Cortex of kidney (tissue), 1 donor: ENCODE measurements around the gene RNF212B.

ENCODE experiments used
- DNase-seq: peaks from one replicate; lab custom pipeline; 2025; lab: John Stamatoyannopoulos, UW

The RNF212B gene

DNA sequence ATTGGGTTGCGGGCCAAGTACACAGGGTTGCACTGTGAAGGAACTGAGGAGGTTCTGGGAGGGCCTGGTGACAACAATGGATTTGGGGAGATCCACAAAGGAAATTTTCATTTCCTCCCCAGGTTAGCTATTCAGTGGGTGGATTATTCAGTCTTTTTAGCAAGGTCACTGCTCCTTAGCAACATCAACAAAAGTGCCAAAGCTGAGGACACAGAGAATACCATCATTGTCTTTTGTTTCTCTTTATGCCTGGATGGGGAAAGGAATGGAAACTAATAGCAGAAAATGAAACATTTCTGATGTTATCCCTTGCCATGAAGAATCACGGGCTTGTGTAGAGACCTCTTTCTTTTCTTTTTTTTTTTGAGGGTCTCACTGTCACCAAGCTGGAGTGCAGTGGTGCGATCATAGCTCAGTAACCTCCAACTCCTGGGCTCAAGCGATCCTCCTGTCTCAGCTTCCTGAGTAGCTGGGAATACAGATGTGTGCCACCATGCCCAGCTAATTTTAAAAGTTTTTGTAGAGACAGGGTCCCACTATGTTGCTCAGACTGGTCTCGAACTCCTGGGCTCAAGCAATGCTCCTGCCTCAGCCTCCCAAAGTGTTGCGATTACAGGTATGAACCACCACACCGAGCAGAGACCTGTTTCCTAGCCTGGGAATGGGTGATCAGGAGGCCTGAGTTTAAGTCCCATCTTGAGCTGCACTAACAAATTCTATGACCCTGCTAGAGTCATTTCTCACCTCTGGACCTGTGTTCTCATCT, 58.5 kb downstream of the RNF212B start:
- no peak for DNase-seq

DNA sequence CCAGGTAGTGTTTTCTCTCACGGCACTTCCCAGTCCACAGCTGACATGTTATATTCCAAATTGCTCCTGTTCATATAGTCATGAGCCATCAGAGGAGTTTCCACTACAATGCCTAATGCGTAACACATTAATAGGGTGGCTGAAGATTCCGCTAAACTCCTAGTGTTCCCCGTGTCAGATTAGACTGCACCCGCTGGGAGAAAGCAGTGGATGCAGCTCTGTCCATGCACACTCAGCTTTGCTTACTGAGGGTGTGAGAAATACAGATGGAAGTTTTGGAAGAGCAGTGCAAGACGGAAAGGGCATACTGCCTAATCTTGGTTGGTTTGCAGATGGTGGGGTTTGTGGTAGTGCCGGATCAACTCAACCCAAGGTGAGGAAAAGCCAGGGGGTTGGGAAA, 59.4 kb downstream of the RNF212B start:
- no peak for DNase-seq

DNA sequence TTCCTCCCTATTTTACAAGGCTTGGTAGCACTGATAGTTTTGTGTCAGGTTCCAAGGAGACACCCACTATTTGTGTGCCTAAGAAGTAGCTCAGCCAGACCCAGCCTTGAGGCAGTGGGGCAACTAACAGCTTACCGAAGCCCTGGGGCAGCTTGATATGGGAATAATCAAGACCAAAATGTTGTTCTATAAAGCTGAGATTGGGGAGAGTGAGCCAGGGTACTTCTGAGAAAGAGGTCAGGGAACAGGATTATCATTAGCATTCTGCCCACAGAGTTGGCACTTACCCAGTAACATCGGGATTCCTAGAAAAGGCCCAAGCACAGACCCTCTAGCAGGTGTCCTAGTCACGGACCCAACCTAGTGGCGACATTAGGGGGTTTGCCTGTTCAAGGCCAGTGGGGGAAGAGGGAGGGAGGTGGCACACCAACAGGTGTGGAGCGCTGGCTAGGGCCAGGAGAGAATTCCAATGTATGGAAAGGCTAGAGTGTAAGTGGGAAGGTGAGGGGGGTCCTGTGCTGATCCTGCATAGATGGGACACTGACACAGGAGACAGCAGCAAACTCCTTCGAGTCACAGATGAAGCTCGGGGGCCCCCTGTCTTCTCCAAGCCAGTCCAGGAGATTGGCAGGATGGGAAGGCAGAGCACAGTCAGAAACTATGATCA, 60.0 kb downstream of the RNF212B start:
- no peak for DNase-seq

DNA sequence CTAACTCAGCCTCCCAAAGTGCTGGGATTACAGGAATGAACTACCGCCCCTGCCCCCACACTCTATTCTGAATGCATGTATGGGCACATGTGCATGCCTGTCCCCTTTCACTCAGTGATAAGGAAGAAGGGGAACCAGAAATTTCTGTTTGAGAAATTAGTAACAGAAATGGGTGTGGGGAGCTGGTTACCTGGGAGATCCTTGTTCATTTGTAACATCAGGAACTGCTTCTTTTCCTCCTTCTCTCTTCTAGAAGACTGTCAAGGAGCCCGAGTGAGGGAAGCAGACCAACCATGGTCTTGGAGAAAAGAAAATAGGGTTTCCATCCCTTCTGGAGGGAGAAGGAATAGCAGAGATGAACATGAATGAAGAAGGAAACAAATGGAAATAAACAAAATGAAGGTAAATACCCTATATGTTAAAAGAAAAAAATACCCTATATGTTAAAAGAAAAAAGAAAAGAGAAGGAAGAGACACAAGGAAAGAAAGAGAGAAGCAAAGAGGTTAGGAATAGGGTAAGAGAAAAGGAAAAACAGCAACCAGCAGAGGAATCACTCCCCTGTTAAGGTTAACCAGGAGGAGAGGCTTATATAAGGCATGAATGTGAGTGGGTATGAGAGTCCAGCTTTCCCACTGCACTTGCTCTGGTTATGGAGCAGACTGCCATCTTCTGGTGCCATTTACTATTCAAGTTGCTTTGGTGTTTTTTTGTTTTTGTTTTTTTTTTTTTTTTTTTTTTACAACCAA, 61.6 kb downstream of the RNF212B start:
- DNase-seq, result no peak

DNA sequence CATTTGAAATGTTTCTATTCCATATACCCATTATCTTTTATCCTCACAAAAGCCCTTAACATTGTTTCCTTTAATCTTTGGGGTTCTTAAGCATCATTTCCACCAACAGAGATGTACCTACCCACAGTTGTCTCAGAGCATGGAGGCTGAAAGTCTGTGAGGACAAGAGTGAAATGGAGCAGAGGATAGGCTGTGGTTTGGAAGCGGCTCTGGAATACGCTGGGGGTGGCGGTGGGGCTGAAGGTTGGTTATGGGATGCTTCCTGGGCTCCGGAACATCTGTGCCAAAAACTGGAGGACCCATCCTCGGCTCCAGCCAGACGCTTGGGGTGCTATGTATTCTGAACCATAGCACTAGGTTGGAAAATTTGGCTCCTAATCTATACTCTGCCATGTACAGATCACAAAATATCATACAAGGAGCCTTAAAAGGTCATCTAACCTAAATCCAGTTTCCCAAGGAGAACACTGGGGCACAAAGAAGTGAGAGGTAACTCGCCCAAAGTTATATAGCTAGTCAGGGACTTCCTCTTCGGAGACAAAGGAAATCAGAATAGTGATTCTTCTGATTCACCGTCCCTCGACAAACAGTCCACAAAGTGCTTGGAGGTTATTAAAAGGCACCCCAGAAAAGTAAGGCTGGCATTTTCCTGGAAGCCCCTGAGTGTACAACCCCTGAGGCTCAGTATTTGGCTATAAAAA, 62.4 kb downstream of the RNF212B start:
- DNase-seq, result no peak

DNA sequence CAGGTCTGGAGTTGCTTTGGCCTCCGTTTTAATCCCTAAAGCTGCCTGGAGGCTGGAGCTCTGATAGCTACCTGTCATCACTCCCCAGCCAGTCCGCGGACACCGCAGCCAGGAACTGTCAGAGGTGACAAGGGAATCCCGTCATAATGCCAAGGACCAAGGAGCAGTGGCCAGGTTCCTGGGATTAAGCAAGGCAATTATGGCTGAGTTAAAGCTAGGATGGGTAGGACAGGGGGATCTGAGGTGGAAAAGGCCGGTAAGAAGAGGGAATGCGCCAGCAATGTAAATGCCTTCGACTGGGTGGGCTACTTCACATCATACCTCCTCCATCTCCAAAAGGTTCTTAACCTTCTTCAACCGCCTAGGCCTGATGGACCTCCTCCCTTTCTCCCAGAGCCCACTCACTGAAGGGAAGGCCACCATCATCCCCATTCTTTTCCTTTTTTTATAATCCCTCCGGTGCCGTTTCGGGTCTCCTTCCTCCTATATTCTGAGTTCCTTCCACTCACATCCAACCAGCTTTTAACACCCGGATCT, 63.0 kb downstream of the RNF212B start:
- DNase-seq, result no peak

DNA sequence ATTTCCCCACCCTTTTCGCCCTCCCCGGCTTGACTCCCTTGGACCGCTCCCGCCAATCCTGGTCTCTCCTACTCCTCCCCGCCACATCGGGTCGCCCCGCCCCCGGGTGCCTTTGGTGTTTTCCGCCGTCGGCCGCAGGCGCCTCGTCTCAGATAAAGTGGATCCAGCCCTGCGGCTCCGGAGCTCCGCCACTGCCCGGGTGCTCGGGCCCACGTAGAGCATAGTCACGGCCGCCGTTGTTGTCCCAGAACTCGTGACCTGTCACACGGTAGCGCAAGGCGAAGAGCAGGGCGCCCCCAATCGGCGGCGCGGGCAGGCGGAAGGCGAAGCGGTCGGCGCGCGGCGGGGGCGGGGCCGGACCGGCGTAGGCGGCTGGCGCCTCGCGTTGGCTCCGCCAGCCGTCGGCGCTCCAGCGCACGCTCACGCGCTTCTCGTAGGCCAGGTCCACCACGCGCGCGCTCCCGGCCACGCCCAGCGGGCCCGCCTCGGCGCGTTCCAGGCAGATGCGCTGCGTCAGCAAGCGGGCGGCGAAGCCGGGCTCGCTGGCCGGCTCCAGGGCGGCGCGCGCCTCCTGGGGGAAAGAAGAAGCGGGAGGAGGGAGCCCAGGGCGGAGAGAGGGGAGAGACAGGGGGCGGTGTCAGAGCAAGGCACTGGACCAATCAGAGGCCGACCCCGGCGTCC, 63.7 kb downstream of the RNF212B start:
- DNase-seq, result peak; percentile 93

DNA sequence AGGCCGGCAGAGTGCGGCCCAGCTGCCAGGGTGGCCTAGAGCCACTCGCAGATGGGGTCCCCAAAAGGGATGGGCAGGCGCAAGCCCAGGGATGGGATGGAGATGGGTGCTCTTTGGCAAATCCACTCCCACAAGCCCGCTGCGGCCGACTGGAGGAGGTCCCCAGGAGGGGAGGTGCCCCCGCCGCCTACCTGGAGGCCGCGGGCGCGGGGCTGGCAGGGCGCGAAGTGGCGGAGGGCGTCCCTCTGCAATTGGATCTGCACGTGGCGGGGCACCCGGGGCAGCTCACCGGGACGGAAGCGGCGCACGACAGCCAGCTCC, 64.2 kb downstream of the RNF212B start:
- no peak for DNase-seq

DNA sequence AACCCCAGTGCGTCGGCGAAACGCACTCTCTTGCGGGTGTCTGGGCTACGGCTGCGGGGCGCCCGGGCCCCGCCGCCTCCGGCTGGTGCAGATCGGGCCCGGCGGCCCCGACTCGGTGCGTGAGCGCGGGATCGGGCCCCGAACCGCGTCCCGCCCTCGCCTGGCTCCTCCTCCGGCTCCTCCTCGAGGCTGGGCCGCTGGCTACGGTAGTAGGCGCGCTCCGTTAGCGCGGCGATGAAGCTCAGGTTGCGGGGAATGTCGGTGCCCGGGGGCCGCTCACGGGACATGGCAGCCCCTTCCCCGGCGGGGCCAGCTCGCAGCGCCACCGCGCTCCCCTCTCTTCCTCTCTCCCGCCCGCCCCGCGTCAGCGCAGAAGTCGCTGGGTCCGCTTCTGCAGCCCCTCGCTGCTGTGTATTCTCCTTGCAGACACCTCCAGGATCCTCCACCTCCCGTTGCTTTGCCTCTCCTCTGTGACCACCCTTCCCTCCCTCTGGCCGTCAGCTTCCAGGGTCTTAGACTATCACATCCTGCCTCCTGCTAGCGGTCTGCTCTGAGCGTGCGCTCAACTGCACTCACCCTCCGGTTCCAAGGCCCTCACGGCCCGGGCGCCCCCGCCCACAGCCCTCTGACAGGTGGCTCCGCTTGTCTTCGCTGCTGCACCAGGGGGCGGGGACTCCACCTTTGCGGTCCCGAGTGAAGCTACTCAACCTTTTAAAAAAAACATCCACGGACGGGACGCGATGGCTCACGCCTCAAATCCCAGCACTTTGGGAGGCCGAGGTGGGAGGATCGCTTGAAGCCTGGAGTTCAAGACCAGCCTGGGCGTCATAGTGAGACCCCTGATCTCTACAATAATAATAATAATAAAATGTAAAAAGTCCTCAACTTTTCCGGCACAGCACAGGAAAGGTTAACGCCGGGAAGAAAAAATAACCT, 64.8 kb downstream of the RNF212B start, which contains the start of gene PPP1R3E:
Gene PPP1R3E, minus strand, starts transcription at position 570 of the 936 bp plus-strand sequence. Its CDS starts 283 bp downstream, at position 287.
- no peak for DNase-seq

DNA sequence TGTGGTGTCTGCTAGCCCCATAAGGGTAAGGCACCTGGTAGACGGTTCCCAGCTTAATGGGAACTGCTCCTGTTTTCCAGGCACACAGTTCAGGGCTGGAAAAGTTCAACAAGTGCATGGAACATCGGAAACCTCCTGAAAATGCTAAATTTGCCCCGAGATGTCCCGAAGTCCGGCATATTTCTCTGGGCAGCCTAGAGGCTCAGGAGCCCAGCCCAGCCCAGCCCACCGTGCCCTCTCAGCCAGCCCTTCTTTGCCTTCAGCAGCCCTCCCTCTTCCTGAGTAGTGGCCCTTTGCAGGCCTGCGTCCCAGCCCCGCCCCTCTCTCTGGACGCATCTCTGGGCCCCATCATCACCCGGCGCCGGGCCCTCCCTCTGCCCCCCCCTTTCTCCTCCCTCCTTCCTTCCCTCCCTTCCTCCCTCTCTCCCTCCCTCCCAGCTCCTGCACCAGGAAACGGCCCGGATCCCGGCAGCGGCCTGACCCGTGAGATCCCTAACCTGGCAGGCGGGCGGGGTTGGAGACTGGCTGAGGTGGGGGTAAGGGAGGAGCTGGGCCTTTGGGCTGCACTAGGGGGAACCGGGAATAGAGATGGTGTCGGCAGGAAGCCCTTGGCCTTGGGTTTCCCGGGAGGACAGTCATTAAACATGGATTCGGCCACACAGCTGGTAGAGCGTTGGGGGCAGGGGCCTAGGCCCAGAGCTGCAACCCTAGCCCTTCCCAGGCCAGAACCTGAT, 68.8 kb downstream of the RNF212B start, which contains the start of gene BCL2L2:
Gene BCL2L2, plus strand, starts transcription at position 422 of the 734 bp plus-strand sequence. CDS start 935 bp downstream, outside the sequence.
- DNase-seq, result no peak

DNA sequence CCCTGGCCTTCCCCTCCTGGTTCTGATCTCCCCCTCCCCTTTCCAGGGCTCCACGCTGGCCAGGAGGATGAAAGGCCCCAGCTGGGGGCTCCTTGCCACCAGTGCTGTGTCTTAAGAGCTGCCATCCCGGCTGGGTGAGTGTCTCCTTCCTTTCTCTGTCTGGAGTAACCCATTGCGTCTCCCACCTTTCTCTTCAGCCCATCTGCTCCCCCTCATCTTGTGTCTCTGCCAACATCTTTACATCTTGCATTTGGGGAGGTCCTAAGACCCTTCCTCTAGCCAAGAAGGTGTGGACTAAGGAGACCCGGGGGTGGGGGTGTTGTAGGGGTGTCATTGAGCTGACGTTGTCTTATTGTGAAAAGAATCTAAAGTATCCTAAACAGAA, 69.4 kb downstream of the RNF212B start:
- DNase-seq, result no peak

DNA sequence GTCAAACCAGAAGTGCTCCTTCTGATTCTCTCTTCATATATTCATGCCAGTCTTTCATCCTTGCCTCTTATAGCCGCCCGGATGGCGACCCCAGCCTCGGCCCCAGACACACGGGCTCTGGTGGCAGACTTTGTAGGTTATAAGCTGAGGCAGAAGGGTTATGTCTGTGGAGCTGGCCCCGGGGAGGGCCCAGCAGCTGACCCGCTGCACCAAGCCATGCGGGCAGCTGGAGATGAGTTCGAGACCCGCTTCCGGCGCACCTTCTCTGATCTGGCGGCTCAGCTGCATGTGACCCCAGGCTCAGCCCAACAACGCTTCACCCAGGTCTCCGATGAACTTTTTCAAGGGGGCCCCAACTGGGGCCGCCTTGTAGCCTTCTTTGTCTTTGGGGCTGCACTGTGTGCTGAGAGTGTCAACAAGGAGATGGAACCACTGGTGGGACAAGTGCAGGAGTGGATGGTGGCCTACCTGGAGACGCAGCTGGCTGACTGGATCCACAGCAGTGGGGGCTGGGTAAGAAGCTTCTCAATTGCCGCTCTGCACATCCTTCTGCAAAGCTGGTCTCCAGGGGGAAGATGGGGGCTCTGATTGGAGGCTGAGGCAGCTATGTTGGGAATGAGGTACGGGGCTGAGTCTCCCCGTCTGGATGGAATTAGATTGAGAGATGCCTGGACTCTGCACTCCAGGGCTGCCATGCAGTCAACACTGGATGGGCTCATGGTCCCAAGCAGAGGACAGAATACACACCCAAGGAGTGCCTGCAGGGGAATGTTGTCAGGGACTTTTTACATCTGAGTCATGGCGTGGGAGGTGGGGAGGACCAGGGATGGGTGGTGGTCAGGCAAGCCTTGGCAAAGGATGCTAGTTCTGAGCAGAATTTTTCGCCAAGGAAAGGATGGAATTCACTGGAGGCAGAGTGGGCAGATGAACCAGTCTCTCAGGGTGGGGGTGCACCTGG, 70.2 kb downstream of the RNF212B start:
- no peak for DNase-seq

DNA sequence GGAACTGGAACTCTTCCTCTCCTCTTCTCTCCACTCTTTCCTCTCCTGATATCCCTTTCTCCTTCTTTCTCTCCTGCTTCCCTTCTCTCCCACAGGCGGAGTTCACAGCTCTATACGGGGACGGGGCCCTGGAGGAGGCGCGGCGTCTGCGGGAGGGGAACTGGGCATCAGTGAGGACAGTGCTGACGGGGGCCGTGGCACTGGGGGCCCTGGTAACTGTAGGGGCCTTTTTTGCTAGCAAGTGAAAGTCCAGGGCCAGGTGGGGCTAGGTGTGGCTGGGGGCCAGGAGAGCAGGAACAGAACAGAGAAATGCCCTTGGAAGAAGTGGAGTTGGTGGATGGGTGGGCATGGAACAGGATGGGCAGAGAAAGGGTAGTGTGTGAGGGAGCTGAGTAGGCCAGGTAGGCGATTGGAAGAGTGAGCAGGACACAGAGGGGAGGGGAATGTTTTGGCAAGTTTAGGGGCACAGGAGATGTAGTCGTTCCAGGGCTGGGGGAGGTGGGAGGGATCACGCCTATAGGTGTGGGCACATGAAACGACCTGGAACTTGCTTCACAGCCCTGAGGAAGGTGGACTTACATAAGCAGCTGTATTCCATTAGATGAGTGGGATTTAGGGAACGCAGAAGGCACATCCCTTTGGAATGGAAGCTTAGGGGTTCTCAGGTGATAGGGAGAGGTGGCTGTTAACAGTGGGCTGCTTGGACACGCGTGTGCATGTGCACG, 71.1 kb downstream of the RNF212B start:
- DNase-seq, result no peak

DNA sequence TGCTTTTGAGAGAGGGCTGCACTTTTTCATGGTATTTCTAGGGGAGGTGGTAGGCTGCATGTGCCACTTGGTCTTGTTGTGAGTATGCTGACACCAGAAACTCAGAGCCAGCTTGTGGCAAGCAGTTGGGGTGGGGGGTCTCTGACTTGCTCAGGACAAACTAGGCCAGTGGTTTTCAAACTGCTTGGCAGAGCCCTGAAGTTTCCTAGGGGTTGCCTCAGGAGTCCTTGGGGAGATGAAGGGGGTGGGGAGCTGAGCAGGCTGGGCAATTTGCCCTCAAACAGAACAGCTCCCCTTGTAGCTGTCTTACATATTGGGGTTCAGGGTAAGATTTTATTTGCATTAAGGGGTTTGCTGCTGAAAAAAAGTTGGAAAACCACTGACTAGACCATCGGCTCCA, 72.8 kb downstream of the RNF212B start:
- no peak for DNase-seq

DNA sequence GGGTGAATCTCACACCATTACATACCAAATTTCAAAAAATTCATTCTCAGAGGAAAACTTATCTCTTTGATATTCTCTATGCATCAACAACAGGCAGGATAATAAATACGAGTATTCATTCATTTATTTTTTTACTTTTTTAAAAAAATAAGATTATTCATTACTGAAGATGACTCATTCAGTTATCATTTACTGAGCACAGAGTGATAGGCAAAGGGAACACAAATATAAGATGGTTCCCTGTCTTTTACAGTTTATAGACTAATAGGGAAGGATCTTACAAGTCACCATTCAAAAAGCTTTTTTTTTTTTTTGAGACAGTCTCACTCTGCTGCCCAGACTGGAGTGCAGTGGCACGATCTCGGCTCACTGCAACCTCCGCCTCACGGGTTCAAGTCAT, 78.6 kb downstream of the RNF212B start:
- no peak for DNase-seq

DNA sequence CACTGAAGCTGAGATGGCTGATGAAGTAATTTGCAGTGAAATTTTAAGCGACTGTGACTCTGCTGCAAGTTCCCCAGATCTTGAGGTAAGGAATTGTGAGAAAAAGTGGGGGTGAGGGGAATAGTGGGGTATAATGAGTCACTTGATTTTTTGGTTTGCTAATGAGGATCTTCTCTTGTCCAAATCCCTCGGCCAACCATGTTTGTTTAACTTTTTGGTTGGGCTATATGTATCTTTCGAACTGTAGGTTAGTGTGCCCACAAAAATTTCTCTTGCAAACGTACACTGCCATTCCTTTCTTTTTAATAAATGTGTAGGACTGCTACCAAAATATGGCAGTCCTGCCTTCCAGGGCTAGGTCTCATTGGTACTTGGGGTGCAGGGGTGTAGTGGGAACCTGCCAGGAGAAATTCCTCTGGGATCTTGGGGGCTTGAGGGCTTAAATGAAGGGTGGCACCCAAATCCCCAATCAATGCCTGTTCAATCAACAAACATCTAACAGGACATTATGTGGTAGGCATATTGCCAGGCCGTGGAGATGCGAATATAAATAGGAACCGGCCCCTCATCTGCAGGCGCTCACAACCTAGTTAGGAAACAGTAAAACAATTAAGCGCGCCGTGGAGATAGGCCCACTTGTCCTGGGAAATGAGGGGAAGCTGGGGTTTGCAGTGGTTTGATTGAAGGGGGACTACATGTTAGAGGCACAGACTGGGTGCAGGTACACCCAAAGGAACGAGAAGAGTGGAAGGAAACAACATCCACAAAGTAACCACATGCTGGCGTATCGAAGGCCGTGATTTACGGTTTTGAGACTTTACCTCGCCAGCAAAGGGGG, 82.2 kb downstream of the RNF212B start:
- no peak for DNase-seq
